GM19035 (cell line): ENCODE data around the gene RAET1L.
"Not testable (repeated sequence)": the region's sequence is repeated elsewhere in the genome, so short reads cannot be mapped to it uniquely, and the experiment has no call there.

ENCODE experiments used
- ATAC-seq: cut with Tn5 transposase; IDR thresholded peaks from one replicate; pipeline ENCODE4 v1.9.1; 2021; ENCODE audit not compliant: unreplicated experiment

Gene RAET1L

DNA sequence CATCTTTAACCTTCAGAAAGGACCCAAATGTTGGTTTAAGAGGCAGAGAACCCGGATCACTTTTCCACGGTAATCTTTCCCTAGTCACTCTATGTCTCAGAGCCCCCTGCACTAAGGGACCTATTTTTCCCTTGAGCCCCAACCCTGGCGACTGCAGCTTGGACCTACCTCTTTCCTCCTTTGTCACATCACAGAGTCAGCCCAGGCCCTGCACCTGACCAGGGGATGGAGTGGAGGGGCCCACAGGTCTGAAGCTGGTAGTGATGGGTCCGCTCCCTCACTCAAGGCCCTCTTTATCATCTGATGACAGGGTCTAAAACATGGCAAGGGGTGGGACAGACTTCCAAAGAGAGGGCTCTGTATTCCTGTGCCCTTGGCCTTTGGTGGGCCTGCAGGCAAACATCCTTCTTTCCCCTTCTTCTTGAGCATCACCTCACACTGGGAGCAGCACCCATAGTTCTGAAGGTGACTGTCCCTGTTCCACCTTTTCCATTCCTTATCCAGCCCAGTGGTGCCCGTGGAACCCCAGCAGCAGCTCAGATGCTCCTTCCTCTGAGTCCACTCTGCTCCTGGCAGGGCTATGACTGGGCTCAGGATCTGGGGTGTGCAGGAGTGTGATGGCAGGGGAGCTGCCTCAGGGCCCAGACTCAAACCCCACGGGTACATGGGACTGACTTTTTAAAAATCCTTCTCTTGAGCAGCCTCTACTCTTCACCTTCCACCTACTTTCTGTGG, 6.3 kb downstream of the RAET1L start:
- ATAC-seq = no peak

DNA sequence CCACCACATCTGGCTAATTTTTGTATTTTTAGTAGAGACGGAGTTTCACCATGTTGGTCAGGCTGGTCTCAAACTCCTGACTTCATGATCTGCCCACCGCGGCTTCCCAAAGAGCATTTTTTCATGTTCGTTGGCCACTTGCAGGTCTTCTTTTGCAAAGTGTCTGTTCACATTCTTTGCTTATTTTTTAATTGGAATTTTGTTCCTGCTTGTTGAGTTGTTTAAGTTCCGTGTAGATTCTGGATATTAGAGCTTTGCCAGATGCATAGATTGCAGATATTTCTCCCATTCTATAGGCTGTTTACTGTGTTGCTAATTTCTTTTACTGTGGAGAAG, 8.2 kb downstream of the RAET1L start:
- ATAC-seq = not testable (repeated sequence)

DNA sequence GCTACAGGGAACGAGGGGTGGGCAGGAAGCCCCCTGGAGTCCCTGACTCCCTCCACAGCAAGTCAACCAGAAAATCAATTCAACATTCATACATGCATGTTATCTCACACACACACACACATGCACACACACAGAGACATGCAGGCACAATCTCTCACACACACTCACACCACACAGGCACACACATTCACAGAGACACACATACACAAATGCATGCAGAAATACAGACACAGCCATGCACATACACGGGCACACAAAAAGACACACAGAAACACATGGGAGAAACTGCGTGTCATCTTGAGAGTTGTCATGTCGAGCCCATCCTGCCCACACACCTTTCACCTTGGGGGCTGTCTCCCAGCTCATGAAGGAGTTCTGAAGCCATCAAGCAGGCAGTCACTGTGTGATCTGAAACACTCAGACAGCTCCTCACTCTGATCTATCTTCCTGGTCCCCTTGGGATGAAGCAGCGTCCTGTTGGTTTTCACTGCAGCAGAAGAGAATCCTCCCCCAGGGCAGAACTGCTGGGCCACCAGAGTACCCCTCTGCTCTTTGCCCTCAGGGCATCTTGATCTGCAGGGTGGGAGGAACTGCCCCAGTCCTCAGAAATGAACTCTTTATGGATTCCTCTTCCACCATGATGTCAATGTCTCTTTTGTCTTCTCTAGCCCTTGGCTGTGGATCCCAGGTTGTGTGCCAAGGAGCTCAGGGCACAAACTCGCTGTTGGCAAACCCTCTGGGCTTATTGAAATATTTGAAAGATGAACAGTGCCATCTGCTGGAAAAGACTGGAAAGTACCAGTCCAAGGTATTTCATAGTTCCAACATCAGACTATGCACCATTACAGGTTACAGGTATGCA, 8.8 kb downstream of the RAET1L start:
- ATAC-seq = no peak

DNA sequence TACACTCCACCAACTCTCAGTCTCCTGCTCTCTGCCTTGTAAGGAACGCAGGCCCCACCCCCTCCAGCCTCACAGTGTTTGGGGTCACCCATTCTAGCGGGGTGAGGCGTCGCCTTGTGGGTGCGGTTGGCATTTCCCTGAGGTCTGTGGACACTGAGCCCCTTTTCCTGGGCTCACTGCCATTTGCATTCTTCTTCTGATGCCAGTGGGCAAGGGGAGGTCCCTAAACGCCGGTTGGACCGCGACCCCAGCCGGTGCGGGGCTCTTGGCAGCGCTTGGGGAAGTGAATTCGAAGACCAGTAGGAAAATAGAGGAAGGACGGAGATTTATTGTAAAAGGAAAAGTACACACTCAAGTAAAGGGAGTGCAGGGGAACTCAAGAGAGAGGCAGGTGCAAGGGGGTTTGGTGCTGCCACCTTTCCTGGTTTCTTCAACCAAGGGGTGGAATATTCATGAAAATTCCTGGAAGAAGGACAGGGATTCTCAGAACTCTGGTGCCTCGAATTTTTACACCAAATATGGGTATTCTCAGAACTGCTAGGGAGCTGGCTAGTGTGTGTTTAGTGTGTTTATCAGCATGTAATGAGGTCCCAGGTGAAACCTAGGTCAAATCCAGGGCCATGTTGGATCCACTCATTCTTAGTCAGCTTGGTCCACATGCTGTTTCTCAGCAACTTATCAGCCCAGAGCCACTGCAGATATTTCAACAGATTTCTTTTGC, 9.9 kb downstream of the RAET1L start:
- not testable (repeated sequence) for ATAC-seq

GRCh38 chr6:150014623-150015280, 10.6 kb downstream of the RAET1L start:
- ATAC-seq = not testable (repeated sequence)

- ATAC-seq = not testable (repeated sequence)
Observed at GRCh38 chr6:150013785-150014622, 11.3 kb downstream of the RAET1L start.

DNA sequence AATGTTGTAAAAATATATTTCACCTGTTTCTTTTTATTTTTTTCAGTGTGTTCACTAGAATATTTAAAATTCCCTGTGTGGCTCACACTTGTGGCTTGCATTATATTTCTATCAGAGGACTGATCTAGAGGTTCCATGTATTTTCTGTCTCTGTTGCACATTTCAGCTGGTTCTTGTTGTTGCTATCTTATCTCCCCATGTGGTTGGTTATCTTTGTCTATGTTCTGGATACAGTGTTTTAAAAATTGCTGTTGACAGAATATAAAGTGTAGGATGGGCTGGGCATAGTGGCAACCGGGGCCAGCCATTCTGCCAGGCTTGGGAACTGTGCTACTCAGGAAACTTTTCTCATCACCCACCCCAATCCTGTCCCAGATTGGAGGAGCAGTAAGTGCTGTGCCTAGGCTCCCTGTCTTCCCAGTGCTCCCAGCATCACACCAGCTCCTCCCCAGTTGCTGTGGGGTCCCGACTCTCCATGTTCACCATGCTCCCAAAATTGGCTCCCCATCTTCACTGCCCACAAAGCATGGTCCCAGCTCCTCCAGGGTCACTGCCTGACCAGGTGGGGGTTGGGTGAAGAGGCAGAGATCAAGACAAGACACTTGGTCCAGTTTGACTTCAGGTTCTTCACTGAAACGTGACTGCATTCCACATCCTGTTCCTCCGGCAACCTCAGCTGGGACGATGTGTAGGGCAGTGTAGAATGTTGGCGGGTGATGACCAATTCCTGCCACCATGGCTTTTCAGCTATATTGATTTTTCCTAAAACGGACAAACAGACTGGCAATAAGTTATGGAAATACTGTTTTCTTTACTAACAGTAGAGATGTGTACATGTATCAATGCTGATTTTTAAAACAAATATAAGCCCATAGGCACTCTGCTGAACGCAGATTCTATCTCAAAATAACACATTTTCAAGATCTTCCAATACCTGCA, 12.2 kb downstream of the RAET1L start:
- not testable (repeated sequence) for ATAC-seq

DNA sequence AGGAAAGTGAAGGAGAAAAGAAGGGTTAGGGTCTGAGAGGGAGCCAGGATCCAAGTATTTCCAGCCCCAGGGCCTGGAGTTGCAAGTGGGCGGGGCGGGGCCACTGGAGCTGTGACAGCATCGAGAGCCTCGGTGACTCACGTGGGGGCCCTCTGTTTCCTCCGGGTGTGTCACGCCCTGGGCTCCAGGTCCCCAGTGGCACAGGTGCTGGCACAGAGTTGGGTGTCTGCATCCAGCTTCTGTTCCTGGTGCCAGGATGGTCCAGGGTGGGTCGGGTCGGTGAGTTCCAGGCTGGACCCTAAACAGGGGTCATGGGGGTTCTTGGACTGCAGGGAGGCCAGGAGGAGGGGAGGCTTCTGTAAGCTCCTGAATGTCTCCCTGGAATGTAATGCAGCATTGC, 16.7 kb downstream of the RAET1L start:
- no peak for ATAC-seq

GRCh38 chr6:150006961-150007464, 18.3 kb downstream of the RAET1L start:
- ATAC-seq = no peak

DNA sequence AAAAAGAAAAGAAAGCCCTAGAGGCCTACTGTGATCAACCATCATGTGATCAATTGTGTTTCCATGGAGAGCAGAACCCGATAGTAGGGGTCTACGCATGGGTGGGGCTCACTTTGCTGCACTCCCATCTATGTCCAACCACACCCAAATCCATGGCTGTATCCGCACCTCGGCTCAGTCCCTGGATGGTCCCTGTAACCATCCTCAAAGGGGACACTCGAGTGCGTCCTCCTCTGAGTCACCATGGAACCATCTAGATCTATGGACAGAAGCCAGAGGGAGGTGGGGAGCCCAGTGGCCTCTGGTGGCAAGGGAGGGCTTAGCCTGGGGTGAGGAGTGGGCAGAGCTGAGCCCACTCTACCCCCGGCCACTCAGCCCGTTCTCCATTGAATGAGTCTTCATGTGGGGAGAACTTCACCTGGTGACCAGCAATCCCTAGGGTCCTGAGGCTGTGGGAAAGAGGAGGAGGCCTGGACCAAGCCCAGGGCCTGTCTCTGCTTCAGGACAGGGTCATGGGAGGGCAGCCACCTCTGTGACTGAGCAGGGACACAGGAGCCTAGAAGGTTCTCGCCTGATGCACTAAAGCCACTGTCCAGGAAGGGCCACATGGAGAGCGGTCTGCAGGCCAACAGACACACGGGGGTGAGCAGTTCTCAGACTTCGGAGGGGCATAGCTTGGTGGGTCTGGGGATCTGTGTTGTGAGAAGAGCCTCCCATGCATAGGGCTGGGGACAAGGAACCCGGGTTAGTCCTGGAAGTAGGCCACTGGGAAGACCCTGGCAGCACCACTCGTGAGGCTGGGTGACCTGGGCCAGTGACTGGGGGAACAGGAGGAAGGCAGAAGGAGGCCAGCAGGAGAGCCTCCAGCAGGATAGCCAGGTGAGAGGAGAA, 19.3 kb downstream of the RAET1L start:
- no peak for ATAC-seq

GRCh38 chr6:150004783-150005717, 20.3 kb downstream of the RAET1L start:
- peak; percentile 81 for ATAC-seq

DNA sequence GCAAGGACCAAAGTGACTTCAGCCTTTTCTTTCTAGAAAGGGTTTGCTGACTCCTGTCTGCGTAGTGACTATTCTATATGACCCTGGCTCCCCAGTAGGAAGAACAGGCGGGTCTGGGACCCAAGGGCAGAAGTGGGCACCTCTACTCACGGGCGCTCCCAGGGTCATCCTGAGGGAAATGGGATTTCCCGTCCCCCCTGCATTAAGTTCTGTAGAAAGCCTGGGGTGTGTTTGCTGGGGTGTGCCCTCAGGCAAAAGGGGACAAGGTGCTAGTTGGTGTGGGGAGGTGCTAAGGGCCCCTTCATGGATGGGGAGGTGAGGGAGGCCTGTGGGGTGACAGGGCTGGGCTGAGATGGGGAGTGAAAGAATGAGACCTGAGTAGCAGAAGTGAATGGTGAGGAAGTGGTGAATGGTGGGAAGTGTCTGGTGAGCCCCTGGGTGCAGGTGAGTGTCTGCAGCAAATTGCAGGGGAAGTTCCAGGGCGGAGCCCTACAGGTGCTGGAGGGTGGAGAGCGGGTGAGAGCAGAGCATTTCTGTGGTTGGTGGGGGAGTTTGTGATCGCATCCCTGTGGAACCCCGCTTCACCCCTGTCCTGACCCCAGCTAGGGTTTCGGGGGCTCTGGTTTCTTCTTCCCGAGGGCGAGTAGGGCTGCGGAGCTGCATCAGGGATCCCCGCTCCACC, 21.1 kb downstream of the RAET1L start:
- ATAC-seq = peak; percentile 18

DNA sequence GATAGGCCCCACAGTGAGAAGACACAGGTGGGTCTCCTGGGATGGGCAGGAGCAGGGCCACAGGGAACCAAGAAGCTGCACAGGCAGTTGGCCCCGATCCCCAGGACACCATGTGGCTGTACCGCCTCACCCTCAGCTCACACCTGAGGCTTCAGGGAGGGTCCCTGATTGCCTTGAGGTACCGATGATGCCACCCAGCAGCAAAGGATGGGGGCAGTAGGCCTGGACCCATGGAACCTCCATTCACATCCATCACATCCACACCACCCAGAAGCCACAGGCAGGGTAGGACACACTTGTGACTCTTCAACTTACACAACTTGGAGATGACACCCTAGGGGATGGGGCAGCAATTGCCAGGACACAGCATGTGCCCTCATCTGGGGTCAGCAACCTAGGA, 21.7 kb downstream of the RAET1L start:
- not testable (repeated sequence) for ATAC-seq

GRCh38 chr6:150002710-150003109, 22.6 kb downstream of the RAET1L start:
- no peak for ATAC-seq

GRCh38 chr6:150001295-150002008, 23.9 kb downstream of the RAET1L start:
- peak; percentile 31 for ATAC-seq

- no peak for ATAC-seq
Observed at GRCh38 chr6:149999636-150000035, 25.7 kb downstream of the RAET1L start.
